ENCODE measurements around the gene EDEM3.

DNA sequence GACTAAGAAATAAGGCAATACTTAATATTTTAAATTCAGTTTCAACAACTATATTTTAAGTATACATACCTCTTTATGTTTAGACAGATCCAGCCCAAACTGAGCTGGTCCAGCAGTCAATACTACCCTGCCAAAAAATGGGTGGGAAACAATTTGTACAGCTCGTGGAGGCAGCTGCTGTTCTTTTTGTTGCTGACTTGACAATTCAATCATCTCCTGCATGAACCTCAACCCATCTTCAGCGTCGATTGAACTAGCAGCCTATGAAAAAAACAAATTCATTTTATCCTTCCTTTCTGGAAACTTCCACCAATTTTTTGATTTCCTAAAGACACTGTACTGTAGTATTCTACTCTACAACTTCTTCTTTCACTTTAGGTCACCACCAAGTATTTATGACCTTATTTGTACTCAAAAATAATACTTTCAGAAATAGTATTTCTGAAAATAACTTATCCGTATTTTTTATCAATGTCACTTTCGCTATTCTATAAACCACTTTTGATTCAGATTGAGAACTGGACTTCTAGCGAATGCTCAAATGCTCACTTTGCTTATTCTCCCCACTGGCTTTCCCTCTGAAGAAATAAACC is 46.5 kb downstream of the EDEM3 start:
- no peak for TF ChIP-seq POLR2A (IDR thresholded peaks at IDR 0.05; ENCODE audit: low read length)
- no peak for TF ChIP-seq GATA1 (IDR thresholded peaks at IDR 0.05; ENCODE audit: low read depth, low read length)

Measured in erythroblast (primary cell).